Measurements from ENCODE around the gene PLXNB1. TPM values are rescaled to one million over a fixed set of nuclear protein-coding genes. Genes with fewer than 3 reads are reported as not detected.

Gene PLXNB1

DNA sequence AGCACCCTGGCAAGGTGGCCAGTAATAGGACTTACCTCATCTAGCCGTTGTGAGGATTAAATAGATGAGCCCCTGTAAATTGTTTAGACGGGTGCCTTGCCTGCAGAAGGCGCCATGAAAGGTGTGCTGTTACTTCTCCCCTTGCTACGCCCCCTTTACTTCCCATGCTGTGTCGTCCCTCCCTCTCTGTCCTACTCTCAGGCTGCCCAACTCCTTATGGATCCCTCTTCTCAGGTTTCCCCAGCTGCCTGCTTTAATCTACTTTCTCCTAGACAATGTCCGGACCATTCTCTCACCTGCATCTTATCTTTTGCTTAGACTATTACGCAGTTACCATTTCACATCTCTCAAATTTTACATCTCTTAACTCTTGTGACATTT is 59.6 kb downstream of the PLXNB1 start:
- Histone ChIP-seq H3K4me2 (ENCODE audit: low read length) (no peak overlapping the region), H3K9ac (ENCODE audit: low read depth, low read length) (no peak overlapping the region), H3K4me1 (ENCODE audit: control insufficient read depth, insufficient read depth, low read length) (no peaks in the 10 kb centered on the region), H3K36me3 (ENCODE audit: insufficient read depth, low read length) (no peaks in the 10 kb centered on the region), H3K9me3 (replicated peaks; ENCODE audit: low read length) (no peaks in the 10 kb centered on the region), H3K27me3 (ENCODE audit: control insufficient read depth, insufficient read depth, low read length) (peaks cover 48% of the 10 kb centered on the region), H3K4me3 (ENCODE audit: low read length) (no peak overlapping the region)

DNA sequence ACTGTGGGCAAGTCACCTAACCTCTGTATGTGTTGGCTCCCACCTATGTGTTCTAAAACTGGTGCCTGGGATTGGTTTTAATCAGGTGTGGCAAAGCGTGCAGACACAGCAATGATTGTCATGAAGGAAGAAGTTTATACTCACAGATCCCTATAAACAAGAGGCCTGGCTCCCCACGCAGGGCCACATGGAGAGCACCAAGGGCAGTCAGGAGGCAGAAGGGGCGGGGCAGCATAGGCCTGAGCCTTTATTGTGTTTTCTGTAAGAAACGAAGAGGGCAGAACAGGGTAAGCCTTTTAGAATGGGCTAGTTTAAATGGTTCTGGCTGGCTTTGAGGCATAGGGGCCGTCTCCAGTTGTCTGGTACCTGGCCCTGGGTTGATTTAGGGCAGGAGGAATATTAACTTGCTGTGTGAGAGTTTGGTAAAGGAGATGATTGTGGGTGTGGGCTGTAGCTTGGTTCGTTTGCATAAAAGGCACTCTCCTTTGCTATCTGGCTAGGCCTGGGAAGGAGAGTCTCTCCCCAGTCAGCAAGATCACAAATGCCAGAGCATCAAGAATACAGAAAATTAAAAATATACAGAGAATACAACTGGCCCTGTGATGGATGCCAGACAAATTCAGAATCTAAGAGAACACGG is 60.1 kb downstream of the PLXNB1 start:
- Histone ChIP-seq H3K4me3 (ENCODE audit: low read length) (no peak overlapping the region), H3K4me1 (ENCODE audit: control insufficient read depth, insufficient read depth, low read length) (no peaks in the 10 kb centered on the region), H3K36me3 (ENCODE audit: insufficient read depth, low read length) (no peaks in the 10 kb centered on the region), H3K9ac (ENCODE audit: low read depth, low read length) (no peak overlapping the region), H3K4me2 (ENCODE audit: low read length) (no peak overlapping the region), H3K9me3 (replicated peaks; ENCODE audit: low read length) (no peaks in the 10 kb centered on the region), H3K27me3 (ENCODE audit: control insufficient read depth, insufficient read depth, low read length) (peaks cover 49% of the 10 kb centered on the region)

DNA sequence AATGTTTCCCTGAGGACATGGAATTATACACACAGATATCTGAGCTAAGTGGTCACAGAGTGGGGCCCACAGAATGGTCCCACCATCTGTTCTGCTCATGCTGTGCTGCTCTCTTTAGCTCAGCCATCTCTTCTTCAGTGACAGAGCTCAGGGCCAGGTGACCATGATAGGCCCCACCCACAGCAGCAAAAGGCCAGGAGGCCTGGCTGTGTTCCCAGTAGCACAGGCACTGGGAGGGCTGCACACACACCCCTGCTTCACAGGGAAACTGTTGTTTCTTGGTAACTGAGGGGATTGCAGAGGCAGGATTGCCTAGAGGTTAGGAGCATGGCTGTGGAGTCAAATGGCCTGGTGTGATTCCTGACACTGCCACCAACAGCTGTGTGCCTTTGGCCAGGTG is 62.7 kb downstream of the PLXNB1 start:
- H3K9me3 ChIP-seq (replicated peaks; ENCODE audit: low read length) = no peaks in the 10 kb centered on the region
- no peaks in the 10 kb centered on the region for H3K36me3 ChIP-seq (ENCODE audit: insufficient read depth, low read length)
- H3K4me1 ChIP-seq (ENCODE audit: control insufficient read depth, insufficient read depth, low read length) = no peaks in the 10 kb centered on the region
- H3K4me2 ChIP-seq (ENCODE audit: low read length) = no peak overlapping the region
- H3K4me3 ChIP-seq (ENCODE audit: low read length) = no peak overlapping the region
- peaks cover 35% of the 10 kb centered on the region for H3K27me3 ChIP-seq (ENCODE audit: control insufficient read depth, insufficient read depth, low read length)
- H3K9ac ChIP-seq (ENCODE audit: low read depth, low read length) = no peak overlapping the region

DNA sequence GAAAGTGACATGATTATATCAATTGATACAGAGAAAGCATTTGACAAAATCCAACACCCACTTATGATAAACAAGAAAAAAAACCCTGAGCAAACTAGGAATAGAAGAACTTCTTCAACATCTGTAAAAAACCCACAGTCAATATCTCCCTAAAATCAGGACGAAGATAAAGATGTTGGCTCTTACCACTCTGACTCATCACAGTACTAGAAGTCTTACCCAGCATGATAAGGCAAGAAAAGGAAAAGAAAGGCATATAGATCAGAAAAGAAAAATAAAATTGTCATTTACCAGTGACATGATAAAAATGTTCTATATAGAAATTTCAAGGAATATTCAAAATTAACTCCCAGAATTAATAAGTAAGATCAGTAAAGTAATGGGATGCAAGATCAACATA is 65.0 kb downstream of the PLXNB1 start:
- H3K4me2 ChIP-seq (ENCODE audit: low read length) = no peak overlapping the region
- peaks cover 25% of the 10 kb centered on the region for H3K27me3 ChIP-seq (ENCODE audit: control insufficient read depth, insufficient read depth, low read length)
- H3K9ac ChIP-seq (ENCODE audit: low read depth, low read length) = no peak overlapping the region
- no peaks in the 10 kb centered on the region for H3K4me1 ChIP-seq (ENCODE audit: control insufficient read depth, insufficient read depth, low read length)
- H3K4me3 ChIP-seq (ENCODE audit: low read length) = no peak overlapping the region
- H3K9me3 ChIP-seq (replicated peaks; ENCODE audit: low read length) = no peaks in the 10 kb centered on the region
- no peaks in the 10 kb centered on the region for H3K36me3 ChIP-seq (ENCODE audit: insufficient read depth, low read length)

DNA sequence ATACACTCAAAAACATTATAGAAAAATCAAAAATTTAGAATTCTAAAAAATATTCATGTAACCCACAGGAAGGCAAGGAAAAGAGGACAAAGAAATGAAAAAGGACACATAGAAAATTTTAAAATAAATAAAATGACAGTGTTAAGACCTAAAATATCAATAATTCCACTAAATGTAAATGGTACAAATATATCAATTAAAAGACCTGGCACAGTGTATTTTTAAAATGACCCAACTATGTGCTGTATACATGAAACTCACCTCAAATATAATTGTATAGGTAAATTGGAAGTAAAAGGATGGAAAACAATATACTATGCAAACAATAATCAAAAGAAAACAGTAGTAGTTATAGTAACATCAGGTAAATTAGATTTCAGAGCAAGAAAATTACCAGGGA is 68.0 kb downstream of the PLXNB1 start:
- no peaks in the 10 kb centered on the region for H3K36me3 ChIP-seq (ENCODE audit: insufficient read depth, low read length)
- no peak overlapping the region for H3K4me3 ChIP-seq (ENCODE audit: low read length)
- no peak overlapping the region for H3K9ac ChIP-seq (ENCODE audit: low read depth, low read length)
- H3K9me3 ChIP-seq (replicated peaks; ENCODE audit: low read length) = peaks cover 3% of the 10 kb centered on the region
- H3K4me1 ChIP-seq (ENCODE audit: control insufficient read depth, insufficient read depth, low read length) = no peaks in the 10 kb centered on the region
- peaks cover 30% of the 10 kb centered on the region for H3K27me3 ChIP-seq (ENCODE audit: control insufficient read depth, insufficient read depth, low read length)
- no peak overlapping the region for H3K4me2 ChIP-seq (ENCODE audit: low read length)

DNA sequence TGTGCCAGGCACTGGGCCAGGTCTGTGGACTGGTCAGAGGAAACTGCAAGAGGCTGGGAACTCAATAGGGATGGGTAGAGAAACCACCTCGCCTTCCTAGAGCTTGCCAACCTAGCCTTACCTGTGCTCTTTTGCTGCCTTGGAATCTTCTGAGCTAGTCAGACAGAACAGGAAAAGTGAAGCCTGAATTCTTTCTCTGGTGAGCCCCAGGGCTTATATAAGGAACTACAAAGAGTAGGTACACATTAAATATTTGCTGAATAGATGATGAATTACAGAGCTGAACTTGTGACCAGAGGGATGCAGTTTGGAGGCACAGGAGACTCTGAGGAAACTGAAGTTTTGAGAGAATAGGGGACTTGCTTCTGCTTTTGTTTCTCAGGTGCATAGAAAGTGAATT is 73.5 kb downstream of the PLXNB1 start:
- H3K4me3 ChIP-seq (ENCODE audit: low read length) = no peak overlapping the region
- H3K4me1 ChIP-seq (ENCODE audit: control insufficient read depth, insufficient read depth, low read length) = no peaks in the 10 kb centered on the region
- no peaks in the 10 kb centered on the region for H3K36me3 ChIP-seq (ENCODE audit: insufficient read depth, low read length)
- H3K4me2 ChIP-seq (ENCODE audit: low read length) = no peak overlapping the region
- H3K27me3 ChIP-seq (ENCODE audit: control insufficient read depth, insufficient read depth, low read length) = peaks cover 68% of the 10 kb centered on the region
- no peak overlapping the region for H3K9ac ChIP-seq (ENCODE audit: low read depth, low read length)
- H3K9me3 ChIP-seq (replicated peaks; ENCODE audit: low read length) = peaks cover 3% of the 10 kb centered on the region

DNA sequence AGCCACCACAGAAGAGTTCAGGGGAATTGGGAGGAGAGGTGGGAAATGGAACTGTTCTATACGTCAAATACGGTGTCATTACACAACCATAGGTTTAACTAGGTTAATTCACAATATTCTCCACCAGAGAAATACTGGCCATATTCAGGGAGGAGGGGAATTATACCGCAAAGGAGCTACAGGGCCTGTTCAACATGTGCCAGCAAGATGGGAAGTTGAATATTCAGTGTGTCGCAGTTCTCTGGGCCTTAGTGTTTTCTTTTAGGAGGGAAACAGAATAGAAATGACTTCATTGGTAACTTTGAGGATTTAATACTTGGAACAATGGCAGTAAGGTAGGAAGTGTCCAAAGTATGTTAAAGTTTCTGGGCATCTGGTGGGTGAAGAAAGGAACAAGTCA is 75.9 kb downstream of the PLXNB1 start:
- Histone ChIP-seq H3K9me3 (replicated peaks; ENCODE audit: low read length) (peaks cover 3% of the 10 kb centered on the region), H3K9ac (ENCODE audit: low read depth, low read length) (no peak overlapping the region), H3K4me3 (ENCODE audit: low read length) (no peak overlapping the region), H3K4me1 (ENCODE audit: control insufficient read depth, insufficient read depth, low read length) (no peaks in the 10 kb centered on the region), H3K4me2 (ENCODE audit: low read length) (no peak overlapping the region), H3K27me3 (ENCODE audit: control insufficient read depth, insufficient read depth, low read length) (peaks cover 63% of the 10 kb centered on the region), H3K36me3 (ENCODE audit: insufficient read depth, low read length) (no peaks in the 10 kb centered on the region)

Small RNA genes lying within 50 kb of the gene (small RNA-seq; reads per million reads assigned to genes)
- gene RN7SL321P = not detected
